IPS DF 19.7 (cell line): ENCODE data around the gene SLC16A10.
"Not testable (repeated sequence)": the region's sequence is repeated elsewhere in the genome, so short reads cannot be mapped to it uniquely, and the experiment has no call there.

Source experiments
- DNase-seq: peaks from one replicate; pipeline ENCODE4 v3.0.0-alpha.2; 2013; ENCODE audit warnings: low read depth, low spot score

The SLC16A10 gene

GRCh38 chr6:111131018-111131417 is 43.7 kb downstream of the SLC16A10 start:
- DNase-seq: not testable (repeated sequence)

- not testable (repeated sequence) for DNase-seq
These were observed 45.4 kb downstream of the SLC16A10 start for GRCh38 chr6:111132669-111133068.

- DNase-seq: not testable (repeated sequence)
These were observed 47.0 kb downstream of the SLC16A10 start for GRCh38 chr6:111134236-111134869.

GRCh38 chr6:111137489-111138093 is 50.3 kb downstream of the SLC16A10 start:
- DNase-seq: not testable (repeated sequence)

- no peak for DNase-seq
These were observed 60.1 kb downstream of the SLC16A10 start for GRCh38 chr6:111147440-111147839.

- DNase-seq: no peak
These were observed 60.8 kb downstream of the SLC16A10 start for GRCh38 chr6:111148110-111148509.

- DNase-seq: no peak
These were observed 63.3 kb downstream of the SLC16A10 start for GRCh38 chr6:111150577-111150976.

GRCh38 chr6:111154981-111155380 is 67.7 kb downstream of the SLC16A10 start:
- DNase-seq: no peak

- no peak for DNase-seq
These were observed 70.1 kb downstream of the SLC16A10 start for GRCh38 chr6:111157412-111157811.

GRCh38 chr6:111159633-111160032 is 72.3 kb downstream of the SLC16A10 start:
- DNase-seq: no peak

- DNase-seq: no peak
These were observed 74.3 kb downstream of the SLC16A10 start for GRCh38 chr6:111161650-111162049.

- DNase-seq: no peak
These were observed 75.2 kb downstream of the SLC16A10 start for GRCh38 chr6:111162504-111162903.

GRCh38 chr6:111171577-111172400 is 84.5 kb downstream of the SLC16A10 start:
- DNase-seq: no peak

GRCh38 chr6:111172563-111172962 is 85.3 kb downstream of the SLC16A10 start:
- DNase-seq: no peak

- DNase-seq: no peak
These were observed 86.0 kb downstream of the SLC16A10 start for GRCh38 chr6:111173341-111173740.

- no peak for DNase-seq
These were observed 86.6 kb downstream of the SLC16A10 start for GRCh38 chr6:111173946-111174345.

- DNase-seq: no peak
These were observed 87.8 kb downstream of the SLC16A10 start for GRCh38 chr6:111175109-111175508.

- DNase-seq: no peak
These were observed 88.9 kb downstream of the SLC16A10 start for GRCh38 chr6:111176038-111176759.

- DNase-seq: no peak
These were observed 89.4 kb downstream of the SLC16A10 start for GRCh38 chr6:111176760-111177099.

GRCh38 chr6:111177131-111177530 is 89.8 kb downstream of the SLC16A10 start:
- DNase-seq: no peak

- no peak for DNase-seq
These were observed 96.6 kb downstream of the SLC16A10 start for GRCh38 chr6:111183702-111184517.
